HG02870 (cell line): ENCODE measurements around the gene RNF157.

Experiments used
- ATAC-seq: cut with Tn5 transposase; IDR thresholded peaks from one replicate; pipeline ENCODE4 v1.9.1; 2021; ENCODE audit warnings: mild to moderate bottlenecking, moderate library complexity; ENCODE audit not compliant: unreplicated experiment

The RNF157 gene

GRCh38 chr17:76097716-76098295 is 142.5 kb downstream of the RNF157 start:
- no peak for ATAC-seq

GRCh38 chr17:76095943-76096342 is 144.3 kb downstream of the RNF157 start:
- no peak for ATAC-seq

- ATAC-seq: no peak
Measured at GRCh38 chr17:76094046-76094445, 146.2 kb downstream of the RNF157 start.

GRCh38 chr17:76092526-76093413 is 147.5 kb downstream of the RNF157 start:
- no peak for ATAC-seq
